ENCODE results near the gene CGB1.
"Not testable (repeated sequence)": the region's sequence is repeated elsewhere in the genome, so short reads cannot be mapped to it uniquely, and the experiment has no call there.

CGB1 gene

DNA sequence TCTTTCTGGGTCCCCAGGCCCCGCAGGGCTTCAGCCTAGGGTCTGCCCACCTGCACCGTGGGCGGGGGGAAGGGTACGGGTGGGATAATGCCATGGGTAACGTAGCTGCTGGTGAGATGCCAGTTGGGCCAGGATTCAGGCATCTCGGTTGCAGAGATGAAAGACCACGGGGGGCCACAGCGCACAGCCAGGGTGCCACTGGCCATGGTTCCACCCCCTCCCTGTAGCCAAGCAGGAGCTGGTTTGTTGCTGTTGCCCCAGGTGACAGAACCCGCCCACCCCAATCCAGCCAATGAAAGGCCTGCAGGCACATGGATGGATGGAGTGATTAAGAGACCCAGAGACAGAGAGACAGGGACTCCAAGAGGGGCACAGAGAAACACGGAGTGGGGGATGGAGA is 21.9 kb upstream of the CGB1 start:
- no peak for DNase-seq (ENCODE audit: low spot score)

DNA sequence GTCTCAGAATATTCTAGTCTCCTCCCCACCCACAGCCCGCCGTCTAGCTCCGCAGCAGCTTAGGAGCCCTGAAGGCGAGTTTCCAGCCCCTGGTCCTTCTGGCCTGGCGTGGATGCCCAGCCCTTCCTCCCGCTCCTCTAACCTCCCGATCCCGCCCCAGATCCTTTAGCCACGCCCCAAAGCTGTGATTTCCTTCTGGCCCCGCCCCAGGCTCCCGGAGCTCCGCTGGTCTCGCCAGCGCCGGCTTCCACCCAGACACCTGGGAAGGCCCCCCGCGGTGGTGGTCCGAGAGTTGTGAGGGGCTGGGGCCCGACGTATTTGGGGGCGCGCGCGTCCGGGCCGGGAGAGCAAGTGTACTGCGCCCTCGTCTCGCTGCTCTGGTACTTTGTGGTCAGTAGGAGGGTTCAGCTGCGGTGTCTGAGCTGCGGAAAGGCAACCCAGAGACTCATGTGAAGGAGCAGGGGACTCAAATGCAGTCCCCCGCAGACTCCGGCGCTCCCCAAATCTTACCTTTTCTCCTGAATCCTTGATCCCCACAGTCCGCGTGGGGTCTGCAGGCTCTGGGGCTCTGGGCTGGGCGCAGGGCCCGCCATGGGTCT is 21.0 kb upstream of the CGB1 start, which contains the start of gene CGB7:
Gene CGB7 (minus strand): TSS at position 114 of the 599 bp plus-strand sequence. CDS start 2,374 bp downstream, outside the sequence.
- peak; percentile 6 for DNase-seq (ENCODE audit: low spot score)

DNA sequence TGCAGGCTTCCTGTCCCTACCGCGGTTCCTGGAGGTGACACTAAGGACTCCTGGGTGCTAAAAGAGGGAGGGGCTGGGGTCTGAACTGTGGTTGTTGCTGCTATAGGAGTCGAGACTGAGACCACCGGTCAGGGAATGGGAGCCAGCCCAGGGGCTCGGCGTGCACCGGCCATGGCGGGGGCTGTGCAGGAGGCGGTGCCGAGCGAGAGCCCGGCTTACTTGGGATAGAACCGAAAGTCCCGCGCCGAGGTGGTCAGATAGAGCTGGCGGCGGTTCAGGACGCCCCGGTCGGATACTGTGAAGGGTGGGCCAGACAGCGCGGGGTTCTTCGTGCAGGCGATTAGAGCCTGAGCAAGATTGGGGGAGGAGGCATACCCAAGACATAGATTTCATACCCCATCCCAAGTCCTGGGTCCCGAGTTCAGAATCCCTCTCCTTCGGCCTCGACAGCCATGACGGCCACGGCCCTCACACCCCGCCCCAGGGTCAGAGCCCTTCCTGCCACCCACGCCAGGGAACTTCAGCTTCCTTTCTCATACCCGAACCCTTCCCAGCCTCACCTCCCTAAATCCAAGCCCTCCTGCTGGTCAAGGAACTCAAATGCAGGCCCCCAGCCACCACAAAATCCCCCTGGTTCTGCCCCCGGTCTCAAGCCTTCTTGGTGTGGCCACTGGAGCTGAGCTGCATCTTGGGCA is 20.4 kb upstream of the CGB1 start:
- not testable (repeated sequence) for DNase-seq (ENCODE audit: low spot score)

DNA sequence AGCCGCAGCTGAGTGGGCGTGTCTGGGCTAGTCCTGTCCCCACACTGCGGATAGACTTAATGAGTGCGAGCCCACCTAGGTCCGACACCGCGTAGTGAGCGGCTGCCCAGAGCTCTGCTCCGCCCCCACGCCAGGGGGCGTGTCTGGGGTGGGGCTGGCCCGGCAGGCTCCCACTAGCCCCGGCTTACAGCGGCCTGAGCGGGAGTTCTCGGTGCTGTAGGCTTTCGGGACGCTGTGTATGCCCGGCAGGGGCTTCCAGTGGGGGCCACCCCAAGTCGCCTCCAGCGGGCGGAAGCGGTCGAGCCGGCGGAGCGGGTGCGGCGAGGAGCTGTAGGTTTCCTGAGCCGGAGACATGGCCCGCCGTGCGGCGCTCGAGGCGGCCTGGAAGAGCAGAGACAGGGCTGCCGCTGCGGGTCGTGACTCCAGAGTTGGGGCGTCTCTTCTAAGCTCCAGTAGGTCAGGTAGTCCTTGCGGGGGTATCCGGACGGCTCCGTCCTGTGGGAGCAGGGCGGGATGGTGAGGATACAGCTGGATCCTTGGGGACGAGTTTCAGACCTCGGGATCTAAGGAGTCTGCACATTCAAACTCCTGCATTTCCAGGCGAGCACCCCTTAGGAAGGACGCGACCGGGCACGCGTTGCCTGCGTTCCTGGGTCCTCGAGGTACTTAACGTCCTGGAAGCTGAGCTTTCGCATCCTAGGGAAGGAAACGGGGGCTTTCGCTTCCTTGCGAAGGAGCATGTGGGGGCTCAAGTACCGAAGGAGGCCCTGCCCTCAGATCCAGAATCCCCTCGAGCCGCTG is 19.6 kb upstream of the CGB1 start:
- peak; percentile 10 for DNase-seq (ENCODE audit: low spot score)

DNA sequence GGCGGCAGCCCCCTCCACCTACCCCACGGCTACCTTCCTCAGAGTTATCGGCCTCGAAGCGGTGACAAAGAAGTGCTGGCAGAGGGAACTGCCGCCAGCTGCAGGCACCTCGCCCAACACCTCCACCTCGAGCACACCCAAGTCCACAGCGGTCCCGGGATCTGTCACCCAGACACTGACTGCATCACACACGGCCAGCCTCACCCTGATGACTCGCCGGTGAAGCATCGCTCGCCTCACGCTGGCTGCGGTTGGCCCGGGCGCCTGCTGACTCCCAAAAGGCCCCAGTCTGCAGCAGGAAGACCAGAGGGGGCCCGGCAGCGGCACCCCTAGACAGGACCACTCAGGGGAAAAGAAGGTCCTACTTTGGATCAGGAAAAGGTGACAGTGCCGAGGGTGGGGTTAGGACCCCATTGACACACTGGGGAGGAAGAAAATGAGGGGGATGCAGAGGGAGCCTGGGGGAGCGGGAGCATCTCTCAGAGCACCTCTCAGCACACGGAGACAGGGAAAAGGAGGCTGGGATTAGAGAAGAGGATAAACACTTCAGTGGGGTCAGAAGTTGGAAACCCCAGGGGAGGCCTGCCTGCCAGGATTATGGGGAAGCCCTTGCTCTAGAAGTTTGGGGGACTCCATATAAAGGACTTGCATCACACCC is 13.8 kb upstream of the CGB1 start:
- not testable (repeated sequence) for DNase-seq (ENCODE audit: low spot score)

DNA sequence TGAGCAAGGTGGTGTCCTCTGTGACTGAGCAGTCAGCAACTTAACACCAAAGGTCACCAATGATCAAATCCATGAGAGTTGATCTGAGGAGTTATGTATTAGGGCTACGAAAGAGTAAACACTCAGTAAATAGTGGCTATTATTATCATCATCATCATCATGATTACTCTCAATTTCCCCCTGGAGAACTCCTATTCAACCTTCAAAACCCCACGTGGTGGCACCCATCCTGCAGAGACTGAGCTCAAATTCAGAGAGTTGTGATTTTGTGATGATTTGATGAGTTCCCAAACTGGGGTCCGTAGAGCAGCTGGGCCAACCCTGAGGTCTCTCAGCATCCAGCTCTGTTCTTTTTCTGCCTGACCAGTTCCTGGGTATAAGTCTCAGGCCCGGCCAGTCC is 13.1 kb upstream of the CGB1 start:
- DNase-seq (ENCODE audit: low spot score): not testable (repeated sequence)

DNA sequence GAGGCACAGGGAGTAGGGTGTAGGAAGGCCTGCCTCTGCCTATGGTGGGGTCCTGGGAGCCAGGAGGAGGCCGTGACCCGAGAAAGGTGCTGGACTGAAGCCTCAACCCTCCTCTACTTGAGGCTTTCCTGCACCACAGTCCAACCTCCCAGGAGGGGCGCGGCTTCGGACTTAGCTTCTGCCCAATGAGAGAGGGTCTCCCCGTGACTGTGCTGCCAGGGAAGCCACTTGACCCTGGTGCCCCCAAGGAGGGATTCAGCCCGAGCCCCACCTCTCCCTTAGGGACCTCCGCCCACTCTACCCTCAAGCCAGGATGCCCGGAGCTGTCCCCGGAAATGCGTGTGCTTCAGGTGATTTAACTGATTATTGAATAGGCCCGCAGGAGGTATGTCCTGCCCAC is 12.3 kb upstream of the CGB1 start, which contains the start of gene CGB8:
Gene CGB8 (minus strand): TSS at position 101 of the 400 bp plus-strand sequence. CDS start 372 bp downstream, outside the sequence.
- DNase-seq (ENCODE audit: low spot score): not testable (repeated sequence)

DNA sequence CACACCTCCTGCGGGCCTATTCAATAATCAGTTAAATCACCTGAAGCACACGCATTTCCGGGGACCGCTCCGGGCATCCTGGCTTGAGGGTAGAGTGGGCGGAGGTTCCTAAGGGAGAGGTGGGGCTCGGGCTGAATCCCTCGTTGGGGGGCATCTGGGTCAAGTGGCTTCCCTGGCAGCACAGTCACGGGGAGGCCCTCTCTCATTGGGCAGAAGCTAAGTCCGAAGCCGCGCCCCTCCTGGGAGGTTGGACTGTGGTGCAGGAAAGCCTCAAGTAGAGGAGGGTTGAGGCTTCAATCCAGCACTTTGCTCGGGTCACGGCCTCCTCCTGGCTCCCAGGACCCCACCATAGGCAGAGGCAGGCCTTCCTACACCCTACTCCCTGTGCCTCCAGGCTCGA is 6.9 kb upstream of the CGB1 start, which contains the start of gene CGB5:
Gene CGB5 (plus strand): TSS at position 301 of the 400 bp plus-strand sequence. CDS start 362 bp downstream, outside the sequence.
- DNase-seq (ENCODE audit: low spot score): not testable (repeated sequence)

DNA sequence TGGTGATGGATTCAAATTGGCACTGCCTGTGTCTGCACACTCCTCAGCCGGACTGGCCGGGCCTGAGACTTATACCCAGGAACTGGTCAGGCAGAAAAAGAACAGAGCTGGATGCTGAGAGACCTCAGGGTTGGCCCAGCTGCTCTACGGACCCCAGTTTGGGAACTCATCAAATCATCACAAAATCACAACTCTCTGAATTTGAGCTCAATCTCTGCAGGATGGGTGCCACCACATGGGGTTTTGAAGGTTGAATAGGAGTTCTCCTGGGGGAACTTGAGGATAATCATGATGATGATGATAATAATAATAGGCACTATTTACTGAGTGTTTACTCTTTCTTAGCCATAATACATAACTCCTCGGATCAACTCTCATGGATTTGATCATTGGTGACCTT is 6.0 kb upstream of the CGB1 start:
- DNase-seq (ENCODE audit: low spot score): not testable (repeated sequence)

DNA sequence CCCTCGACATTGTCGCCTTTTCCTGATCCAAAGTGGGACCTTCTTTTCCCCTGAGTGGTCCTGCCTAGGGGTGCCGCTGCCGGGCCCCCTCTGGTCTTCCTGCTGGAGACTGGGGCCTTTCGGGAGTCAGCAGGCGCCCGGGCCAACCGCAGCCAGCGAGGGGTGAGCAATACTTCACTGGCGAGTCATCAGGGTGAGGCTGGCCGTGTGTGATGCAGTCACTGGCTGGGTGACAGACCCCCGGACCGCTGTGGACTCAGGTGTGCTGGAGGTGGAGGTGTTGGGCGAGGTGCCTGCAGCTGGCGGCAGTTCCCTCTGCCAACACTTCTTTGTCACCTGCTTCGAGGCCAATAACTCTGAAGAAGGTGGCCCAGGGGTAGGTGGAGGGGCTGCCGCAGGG is 5.5 kb upstream of the CGB1 start:
- no peak for DNase-seq (ENCODE audit: low spot score)

DNA sequence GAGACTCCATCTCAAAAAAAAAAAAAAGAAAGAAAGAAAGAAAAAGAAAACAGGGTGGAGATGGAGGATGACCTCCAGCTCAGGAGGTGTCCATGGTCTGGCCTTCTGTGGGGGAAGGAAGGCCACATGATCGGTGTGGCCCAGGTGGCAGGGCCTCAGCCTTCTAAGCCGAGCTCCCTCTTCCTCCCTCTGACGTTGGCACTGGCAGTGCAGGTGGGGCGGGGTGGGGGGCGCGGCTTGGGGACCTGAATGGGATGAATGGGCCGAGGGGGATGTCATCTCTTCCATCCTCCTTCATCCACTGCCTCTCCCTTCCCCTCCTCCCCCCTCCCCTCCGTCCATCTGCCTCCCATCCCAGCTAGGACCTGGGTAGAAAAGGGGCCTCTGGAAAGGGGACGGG is 3.0 kb upstream of the CGB1 start:
- not testable (repeated sequence) for DNase-seq (ENCODE audit: low spot score)

DNA sequence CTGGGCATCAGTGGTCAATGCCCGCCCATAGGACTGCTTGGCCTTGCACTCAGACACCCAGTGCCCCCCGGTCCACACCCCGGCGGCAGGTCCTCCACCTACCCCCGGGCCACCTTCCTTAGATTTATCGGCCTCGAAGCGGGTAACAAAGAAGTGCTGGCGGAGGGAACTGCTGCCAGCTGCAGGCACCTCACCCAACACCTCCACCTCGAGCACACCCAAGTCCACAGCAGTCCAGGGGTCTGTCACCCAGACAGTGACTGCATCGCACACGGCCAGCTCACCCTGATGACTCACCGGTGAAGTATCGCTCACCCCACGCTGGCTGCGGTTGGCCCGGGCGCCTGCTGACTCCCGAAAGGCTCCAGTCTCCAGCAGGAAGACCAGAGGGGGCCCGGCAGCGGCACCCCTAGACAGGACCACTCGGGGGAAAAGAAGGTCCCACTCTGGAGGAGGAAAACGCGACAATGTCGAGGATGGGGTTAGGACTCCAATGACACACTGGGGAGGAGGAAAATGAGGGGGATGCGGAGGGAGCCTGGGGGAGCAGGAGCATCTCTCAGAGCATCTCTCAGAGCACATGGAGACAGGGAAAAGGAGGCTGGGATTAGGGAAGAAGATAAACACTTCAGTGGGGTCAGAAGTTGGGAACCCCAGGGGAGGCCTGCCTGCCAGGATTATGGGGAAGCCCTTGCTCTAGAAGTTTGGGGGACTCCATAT is 2.0 kb upstream of the CGB1 start:
- DNase-seq (ENCODE audit: low spot score): not testable (repeated sequence)

DNA sequence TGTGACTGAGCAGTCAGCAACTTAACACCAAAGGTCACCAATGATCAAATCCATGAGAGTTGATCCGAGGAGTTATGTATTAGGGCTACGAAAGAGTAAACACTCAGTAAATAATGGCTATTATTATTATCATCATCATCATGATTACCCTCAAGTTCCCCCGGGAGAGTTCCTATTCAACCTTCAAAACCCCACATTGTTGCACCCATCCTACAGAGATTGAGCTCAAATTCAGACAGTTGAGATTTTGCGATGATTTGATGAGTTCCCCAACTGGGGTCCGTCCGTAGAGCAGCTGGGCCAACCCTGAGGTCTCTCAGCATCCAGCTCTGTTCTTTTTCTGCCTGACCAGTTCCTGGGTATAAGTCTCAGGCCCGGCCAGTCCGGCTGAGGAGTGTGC is 1.4 kb upstream of the CGB1 start:
- DNase-seq (ENCODE audit: low spot score): not testable (repeated sequence)

DNA sequence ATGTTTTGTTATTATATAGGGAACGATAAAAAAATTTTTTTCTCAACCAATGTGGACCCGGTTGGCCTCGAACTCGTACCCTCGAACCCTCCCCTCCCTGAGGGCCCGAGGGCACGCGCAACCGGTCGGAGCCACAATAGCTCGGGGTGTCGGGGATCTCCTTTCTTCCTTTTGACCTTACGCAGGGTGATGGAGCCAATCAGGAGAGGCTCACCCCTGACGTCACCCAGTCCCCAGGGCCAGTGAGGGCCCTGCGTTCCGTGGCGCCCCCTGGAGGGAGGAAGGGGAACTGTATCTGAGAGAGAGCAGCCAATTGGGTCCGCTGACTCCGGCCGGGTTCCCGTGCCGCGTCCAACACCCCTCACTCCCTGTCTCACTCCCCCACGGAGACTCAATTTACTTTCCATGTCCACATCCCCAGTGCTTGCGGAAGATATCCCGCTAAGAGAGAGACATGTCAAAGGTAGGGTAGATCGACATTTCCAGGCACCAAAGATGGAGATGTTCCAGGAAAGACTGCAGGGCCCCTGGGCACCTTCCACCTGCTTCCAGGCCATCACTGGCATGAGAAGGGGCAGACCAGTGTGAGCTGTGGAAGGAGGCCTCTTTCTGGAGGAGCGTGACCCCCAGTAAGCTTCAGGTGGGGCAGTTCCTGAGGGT is 4.9 kb downstream of the CGB1 start, which contains the start of gene CGB2:
Gene CGB2 (plus strand): TSS at position 249 of the 660 bp plus-strand sequence. CDS start 206 bp downstream, at position 455.
- not testable (repeated sequence) for DNase-seq (ENCODE audit: low spot score)

DNA sequence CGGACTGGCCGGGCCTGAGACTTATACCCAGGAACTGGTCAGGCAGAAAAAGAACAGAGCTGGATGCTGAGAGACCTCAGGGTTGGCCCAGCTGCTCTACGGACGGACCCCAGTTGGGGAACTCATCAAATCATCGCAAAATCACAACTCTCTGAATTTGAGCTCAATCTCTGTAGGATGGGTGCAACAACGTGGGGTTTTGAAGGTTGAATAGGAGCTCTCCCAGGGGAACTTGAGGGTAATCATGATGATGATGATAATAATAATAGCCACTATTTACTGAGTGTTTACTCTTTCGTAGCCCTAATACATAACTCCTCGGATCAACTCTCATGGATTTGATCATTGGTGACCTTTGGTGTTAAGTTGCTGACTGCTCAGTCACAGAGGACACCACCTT is 6.4 kb downstream of the CGB1 start:
- DNase-seq (ENCODE audit: low spot score): not testable (repeated sequence)

DNA sequence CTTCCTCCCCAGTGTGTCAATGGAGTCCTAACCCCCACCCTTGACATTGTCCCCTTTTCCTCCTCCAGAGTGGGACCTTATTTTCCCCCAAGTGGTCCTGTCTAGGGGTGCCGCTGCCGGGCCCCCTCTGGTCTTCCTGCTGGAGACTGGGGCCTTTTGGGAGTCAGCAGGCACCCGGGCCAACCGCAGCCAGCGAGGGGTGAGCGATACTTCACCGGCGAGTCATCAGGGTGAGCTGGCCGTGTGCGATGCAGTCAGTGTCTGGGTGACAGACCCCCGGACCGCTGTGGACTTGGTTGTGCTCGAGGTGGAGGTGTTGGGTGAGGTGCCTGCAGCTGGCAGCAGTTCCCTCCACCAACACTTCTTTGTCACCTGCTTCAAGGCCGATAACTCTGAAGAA is 6.9 kb downstream of the CGB1 start:
- not testable (repeated sequence) for DNase-seq (ENCODE audit: low spot score)

DNA sequence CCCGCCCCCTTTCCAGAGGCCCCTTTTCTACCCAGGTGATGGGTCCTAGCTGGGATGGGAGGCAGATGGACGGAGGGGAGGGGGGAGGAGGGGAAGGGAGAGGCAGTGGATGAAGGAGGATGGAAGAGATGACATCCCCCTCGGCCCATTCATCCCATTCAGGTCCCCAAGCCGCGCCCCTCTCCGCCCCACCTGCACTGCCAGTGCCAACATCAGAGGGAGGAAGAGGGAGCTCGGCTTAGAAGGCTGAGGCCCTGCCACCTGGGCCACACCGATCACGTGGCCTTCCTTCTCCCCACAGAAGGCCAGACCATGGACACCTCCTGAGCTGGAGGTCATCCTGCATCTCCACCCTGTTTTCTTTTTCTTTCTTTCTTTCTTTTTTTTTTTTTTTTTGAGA is 8.0 kb downstream of the CGB1 start:
- not testable (repeated sequence) for DNase-seq (ENCODE audit: low spot score)

DNA sequence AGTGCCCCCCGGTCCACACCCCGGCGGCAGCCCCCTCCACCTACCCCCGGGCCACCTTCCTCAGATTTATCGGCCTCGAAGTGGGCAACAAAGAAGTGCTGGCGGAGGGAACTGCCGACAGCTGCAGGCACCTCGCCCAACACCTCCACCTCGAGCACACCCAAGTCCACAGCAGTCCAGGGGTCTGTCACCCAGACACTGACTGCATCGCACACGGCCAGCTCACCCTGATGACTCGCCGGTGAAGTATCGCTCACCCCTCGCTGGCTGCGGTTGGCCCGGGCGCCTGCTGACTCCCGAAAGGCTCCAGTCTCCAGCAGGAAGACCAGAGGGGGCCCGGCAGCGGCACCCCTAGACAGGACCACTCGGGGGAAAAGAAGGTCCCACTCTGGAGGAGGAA is 11.1 kb downstream of the CGB1 start:
- DNase-seq (ENCODE audit: low spot score): not testable (repeated sequence)

DNA sequence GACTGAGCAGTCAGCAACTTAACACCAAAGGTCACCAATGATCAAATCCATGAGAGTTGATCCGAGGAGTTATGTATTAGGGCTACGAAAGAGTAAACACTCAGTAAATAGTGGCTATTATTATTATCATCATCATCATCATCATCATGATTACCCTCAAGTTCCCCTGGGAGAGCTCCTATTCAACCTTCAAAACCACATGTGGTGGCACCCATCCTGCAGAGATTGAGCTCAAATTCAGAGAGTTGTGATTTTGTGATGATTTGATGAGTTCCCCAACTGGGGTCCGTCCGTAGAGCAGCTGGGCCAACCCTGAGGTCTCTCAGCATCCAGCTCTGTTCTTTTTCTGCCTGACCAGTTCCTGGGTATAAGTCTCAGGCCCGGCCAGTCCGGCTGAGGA is 11.6 kb downstream of the CGB1 start:
- DNase-seq (ENCODE audit: low spot score): not testable (repeated sequence)

DNA sequence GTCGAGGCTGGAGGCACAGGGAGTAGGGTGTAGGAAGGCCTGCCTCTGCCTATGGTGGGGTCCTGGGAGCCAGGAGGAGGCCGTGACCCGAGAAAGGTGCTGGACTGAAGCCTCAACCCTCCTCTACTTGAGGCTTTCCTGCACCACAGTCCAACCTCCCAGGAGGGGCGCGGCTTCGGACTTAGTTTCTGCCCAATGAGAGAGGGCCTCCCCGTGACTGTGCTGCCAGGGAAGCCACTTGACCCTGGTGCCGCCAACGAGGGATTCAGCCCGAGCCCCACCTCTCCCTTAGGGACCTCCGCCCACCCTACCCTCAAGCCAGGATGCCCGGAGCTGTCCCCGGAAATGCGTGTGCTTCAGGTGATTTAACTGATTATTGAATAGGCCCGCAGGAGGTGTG is 12.5 kb downstream of the CGB1 start, which contains the start of gene CGB3:
Gene CGB3 (minus strand): TSS at position 101 of the 400 bp plus-strand sequence. CDS start 362 bp downstream, outside the sequence.
- DNase-seq (ENCODE audit: low spot score): not testable (repeated sequence)
